Effector memory CD4-positive, alpha-beta T cell (primary cell): Measurements from ENCODE around the gene L3MBTL4.
"Not testable (repeated sequence)": the region's sequence is repeated elsewhere in the genome, so short reads cannot be mapped to it uniquely, and the experiment has no call there.

Experiments used
- DNase-seq, 3 donors: peaks; one replicate each; pipeline ENCODE4 v3.0.0-alpha.2; 2020
- H3K27ac ChIP-seq: 2 replicates; pipeline ENCODE4 v1.7.0; 2013; ENCODE audit warnings: mild to moderate bottlenecking, low read length, moderate library complexity; ENCODE audit not compliant: insufficient read depth, poor library complexity, severe bottlenecking
- H3K27me3 ChIP-seq: replicated peaks from 2 replicates; pipeline ENCODE4 v1.7.0; 2013; ENCODE audit warnings: mild to moderate bottlenecking, low read length; ENCODE audit not compliant: insufficient read depth, control insufficient read depth, poor library complexity, severe bottlenecking
- H3K36me3 ChIP-seq: 2 replicates; pipeline ENCODE4 v1.7.0; 2013; ENCODE audit warnings: mild to moderate bottlenecking, low read length, moderate library complexity; ENCODE audit not compliant: control insufficient read depth, insufficient read depth
- H3K4me1 ChIP-seq: 2 replicates; pipeline ENCODE4 v1.7.0; 2013; ENCODE audit warnings: low read length, mild to moderate bottlenecking; ENCODE audit not compliant: control insufficient read depth, insufficient read depth, poor library complexity, severe bottlenecking
- H3K4me3 ChIP-seq: 2 replicates; pipeline ENCODE4 v1.7.0; 2013; ENCODE audit warnings: low read length, low read depth, mild to moderate bottlenecking; ENCODE audit not compliant: insufficient read depth, poor library complexity, severe bottlenecking
- H3K9me3 ChIP-seq: 2 replicates; pipeline ENCODE4 v1.7.0; 2013; ENCODE audit warnings: mild to moderate bottlenecking, low read length, moderate library complexity; ENCODE audit not compliant: control insufficient read depth

Gene L3MBTL4

GRCh38 chr18:6284300-6284699 lies 130.4 kb downstream of the L3MBTL4 start:
- DNase-seq: no peak
- Histone ChIP-seq H3K4me3 (no peak overlapping the region), H3K4me1 (no peaks in the 10 kb centered on the region), H3K27me3 (no peaks in the 10 kb centered on the region), H3K36me3 (no peaks in the 10 kb centered on the region), H3K9me3 (no peaks in the 10 kb centered on the region), H3K27ac (no peak overlapping the region)

GRCh38 chr18:6281874-6282273 lies 132.8 kb downstream of the L3MBTL4 start:
- no peak overlapping the region for H3K4me3 ChIP-seq
- no peaks in the 10 kb centered on the region for H3K36me3 ChIP-seq
- H3K4me1 ChIP-seq: no peaks in the 10 kb centered on the region

GRCh38 chr18:6280211-6280743 lies 134.4 kb downstream of the L3MBTL4 start:
- no peaks in the 10 kb centered on the region for H3K9me3 ChIP-seq
- no peak overlapping the region for H3K27ac ChIP-seq
- no peaks in the 10 kb centered on the region for H3K4me1 ChIP-seq
- no peak overlapping the region for H3K4me3 ChIP-seq
- DNase-seq: no peak
- no peaks in the 10 kb centered on the region for H3K27me3 ChIP-seq
- H3K36me3 ChIP-seq: no peaks in the 10 kb centered on the region

More at GRCh38 chr18:6281874-6282273, 132.8 kb downstream of the L3MBTL4 start:
- H3K27ac ChIP-seq: no peak overlapping the region
- H3K27me3 ChIP-seq: no peaks in the 10 kb centered on the region
- H3K9me3 ChIP-seq: no peaks in the 10 kb centered on the region
- no peak for DNase-seq

GRCh38 chr18:6279308-6279707 lies 135.4 kb downstream of the L3MBTL4 start:
- DNase-seq: no peak
- no peaks in the 10 kb centered on the region for H3K4me1 ChIP-seq
- no peaks in the 10 kb centered on the region for H3K27me3 ChIP-seq
- no peaks in the 10 kb centered on the region for H3K9me3 ChIP-seq
- H3K4me3 ChIP-seq: no peak overlapping the region
- no peak overlapping the region for H3K27ac ChIP-seq
- H3K36me3 ChIP-seq: no peaks in the 10 kb centered on the region

- Histone ChIP-seq H3K36me3 (no peaks in the 10 kb centered on the region), H3K27ac (no peak overlapping the region), H3K4me3 (no peak overlapping the region), H3K4me1 (no peaks in the 10 kb centered on the region), H3K27me3 (no peaks in the 10 kb centered on the region), H3K9me3 (no peaks in the 10 kb centered on the region)
- DNase-seq: no peak
These were observed 141.3 kb downstream of the L3MBTL4 start for GRCh38 chr18:6273423-6273822.

GRCh38 chr18:6272144-6272543 lies 142.6 kb downstream of the L3MBTL4 start:
- not testable (repeated sequence) for DNase-seq, H3K9me3 ChIP-seq, H3K4me1 ChIP-seq, H3K27me3 ChIP-seq, H3K36me3 ChIP-seq, H3K27ac ChIP-seq, H3K4me3 ChIP-seq

GRCh38 chr18:6271585-6271984 lies 143.1 kb downstream of the L3MBTL4 start:
- Histone ChIP-seq H3K27ac (no peak overlapping the region), H3K36me3 (no peaks in the 10 kb centered on the region), H3K4me3 (no peak overlapping the region), H3K4me1 (no peaks in the 10 kb centered on the region), H3K9me3 (no peaks in the 10 kb centered on the region), H3K27me3 (no peaks in the 10 kb centered on the region)
- no peak for DNase-seq

GRCh38 chr18:6270771-6271216 lies 143.9 kb downstream of the L3MBTL4 start:
- Histone ChIP-seq H3K4me1 (no peaks in the 10 kb centered on the region), H3K27me3 (no peaks in the 10 kb centered on the region), H3K4me3 (no peak overlapping the region), H3K36me3 (no peaks in the 10 kb centered on the region), H3K9me3 (no peaks in the 10 kb centered on the region), H3K27ac (no peak overlapping the region)
- DNase-seq: no peak

- no peak overlapping the region for H3K27ac ChIP-seq
- no peaks in the 10 kb centered on the region for H3K9me3 ChIP-seq
- no peaks in the 10 kb centered on the region for H3K36me3 ChIP-seq
- DNase-seq: no peak
- no peak overlapping the region for H3K4me3 ChIP-seq
- no peaks in the 10 kb centered on the region for H3K4me1 ChIP-seq
- no peaks in the 10 kb centered on the region for H3K27me3 ChIP-seq
These were observed 144.9 kb downstream of the L3MBTL4 start for GRCh38 chr18:6269660-6270332.

GRCh38 chr18:6266212-6266611 lies 148.5 kb downstream of the L3MBTL4 start:
- DNase-seq: no peak
- H3K4me3 ChIP-seq: no peak overlapping the region
- H3K27ac ChIP-seq: no peak overlapping the region
- H3K9me3 ChIP-seq: no peaks in the 10 kb centered on the region
- no peaks in the 10 kb centered on the region for H3K4me1 ChIP-seq
- no peaks in the 10 kb centered on the region for H3K27me3 ChIP-seq
- no peaks in the 10 kb centered on the region for H3K36me3 ChIP-seq
